Kidney epithelial cell (primary cell): ENCODE data around the gene MYO1B. TPM values are rescaled to one million over a fixed set of nuclear protein-coding genes. Genes with fewer than 3 reads are reported as not detected.

Experiments
- DNase-seq: peaks from one replicate; pipeline ENCODE4 v3.0.0-alpha.2; 2010; ENCODE audit warnings: low read depth
- H3K27me3 ChIP-seq: 2 replicates; pipeline ENCODE4 v1.6.0; 2011; ENCODE audit warnings: low read length; ENCODE audit not compliant: control insufficient read depth, insufficient read depth
- H3K36me3 ChIP-seq: 2 replicates; pipeline ENCODE4 v1.5.1; 2011; ENCODE audit warnings: low read length; ENCODE audit not compliant: control insufficient read depth, insufficient read depth
- H3K4me3 ChIP-seq: 2 replicates; pipeline ENCODE4 v1.5.1; 2011; ENCODE audit warnings: low read depth, mild to moderate bottlenecking, control low read depth, low read length
- total RNA-seq: library from RNA; depleted of rRNA; stranded (reverse); fragments of >200 nt; gene quantifications from 2 replicates; pipeline ENCODE4 v1.2.3, GENCODE V29; 2015
- TF ChIP-seq, protein P1 (sequence below): IDR thresholded peaks from 2 replicates; pipeline ENCODE4 v1.5.1; 2011; ENCODE audit warnings: mild to moderate bottlenecking, moderate library complexity, low read length, control low read depth, inconsistent platforms; ENCODE audit not compliant: insufficient read depth, poor library complexity, severe bottlenecking

The MYO1B gene
- total RNA-seq, 1 donor from 2014 or later = 62.8 TPM

DNA sequence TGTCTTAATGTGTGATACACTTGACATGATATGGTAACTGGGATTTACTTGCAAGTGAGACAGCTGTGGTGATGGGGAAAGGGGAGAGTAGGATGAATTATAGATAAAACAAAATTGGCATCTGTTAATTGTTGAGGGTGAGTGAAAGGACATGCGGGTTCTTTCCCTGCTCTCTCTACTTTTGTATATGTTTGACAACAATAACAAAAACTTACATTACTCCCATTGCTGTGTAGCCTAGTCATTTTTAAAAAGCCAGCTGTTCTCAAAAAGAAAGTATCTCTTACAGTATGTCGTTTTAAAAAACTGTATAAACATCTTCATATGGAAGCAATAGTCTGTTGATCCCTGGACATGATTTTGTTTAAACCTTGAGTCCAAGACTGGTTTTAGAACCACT lies 117.6 kb downstream of the MYO1B start:
- Histone ChIP-seq H3K4me3 (no peak overlapping the region), H3K27me3 (no peaks in the 10 kb centered on the region), H3K36me3 (no peaks in the 10 kb centered on the region)
- no peak for DNase-seq
- TF ChIP-seq, protein P1, sequence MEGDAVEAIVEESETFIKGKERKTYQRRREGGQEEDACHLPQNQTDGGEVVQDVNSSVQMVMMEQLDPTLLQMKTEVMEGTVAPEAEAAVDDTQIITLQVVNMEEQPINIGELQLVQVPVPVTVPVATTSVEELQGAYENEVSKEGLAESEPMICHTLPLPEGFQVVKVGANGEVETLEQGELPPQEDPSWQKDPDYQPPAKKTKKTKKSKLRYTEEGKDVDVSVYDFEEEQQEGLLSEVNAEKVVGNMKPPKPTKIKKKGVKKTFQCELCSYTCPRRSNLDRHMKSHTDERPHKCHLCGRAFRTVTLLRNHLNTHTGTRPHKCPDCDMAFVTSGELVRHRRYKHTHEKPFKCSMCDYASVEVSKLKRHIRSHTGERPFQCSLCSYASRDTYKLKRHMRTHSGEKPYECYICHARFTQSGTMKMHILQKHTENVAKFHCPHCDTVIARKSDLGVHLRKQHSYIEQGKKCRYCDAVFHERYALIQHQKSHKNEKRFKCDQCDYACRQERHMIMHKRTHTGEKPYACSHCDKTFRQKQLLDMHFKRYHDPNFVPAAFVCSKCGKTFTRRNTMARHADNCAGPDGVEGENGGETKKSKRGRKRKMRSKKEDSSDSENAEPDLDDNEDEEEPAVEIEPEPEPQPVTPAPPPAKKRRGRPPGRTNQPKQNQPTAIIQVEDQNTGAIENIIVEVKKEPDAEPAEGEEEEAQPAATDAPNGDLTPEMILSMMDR = no peak

DNA sequence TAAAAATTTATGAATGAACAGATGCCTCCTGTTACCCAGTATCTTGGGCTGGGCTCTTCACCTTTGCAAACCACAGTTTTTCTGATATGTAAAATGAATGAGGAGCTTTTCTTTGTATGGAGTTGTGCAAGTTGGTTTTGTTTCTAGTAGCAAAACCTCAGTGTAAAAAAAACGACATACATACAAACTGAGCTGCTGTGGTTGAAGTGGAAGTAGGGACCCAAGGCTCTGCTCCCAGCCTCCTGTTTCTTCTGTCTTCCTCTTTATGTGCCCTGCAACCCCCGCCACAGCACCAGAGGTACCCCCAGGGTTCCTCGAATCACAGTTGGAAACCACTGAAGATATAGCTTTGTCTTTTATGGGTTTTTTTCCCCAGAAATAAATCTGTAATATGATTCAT lies 118.1 kb downstream of the MYO1B start:
- Histone ChIP-seq H3K36me3 (no peaks in the 10 kb centered on the region), H3K27me3 (no peaks in the 10 kb centered on the region), H3K4me3 (no peak overlapping the region)
- TF ChIP-seq, protein P1 = no peak
- DNase-seq = no peak

DNA sequence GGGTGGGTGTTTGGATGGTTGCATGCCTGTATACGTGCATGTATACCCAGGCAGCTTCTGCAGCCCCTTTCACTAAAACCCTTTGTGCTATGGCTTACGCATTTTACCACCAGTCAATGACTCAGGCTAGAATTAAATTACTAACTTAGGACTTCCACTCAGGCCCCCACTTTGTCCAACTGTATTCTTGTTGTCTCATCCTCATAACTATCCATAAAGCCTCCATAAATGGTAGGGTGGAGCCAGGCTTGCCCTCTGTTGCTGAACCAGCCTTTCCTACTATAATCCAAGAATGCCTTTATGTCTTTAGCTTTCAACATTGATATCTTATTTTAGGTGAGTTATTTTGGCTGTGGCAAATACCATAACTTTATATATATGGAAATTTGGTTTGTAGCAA lies 119.9 kb downstream of the MYO1B start:
- Histone ChIP-seq H3K36me3 (no peaks in the 10 kb centered on the region), H3K27me3 (no peaks in the 10 kb centered on the region)

DNA sequence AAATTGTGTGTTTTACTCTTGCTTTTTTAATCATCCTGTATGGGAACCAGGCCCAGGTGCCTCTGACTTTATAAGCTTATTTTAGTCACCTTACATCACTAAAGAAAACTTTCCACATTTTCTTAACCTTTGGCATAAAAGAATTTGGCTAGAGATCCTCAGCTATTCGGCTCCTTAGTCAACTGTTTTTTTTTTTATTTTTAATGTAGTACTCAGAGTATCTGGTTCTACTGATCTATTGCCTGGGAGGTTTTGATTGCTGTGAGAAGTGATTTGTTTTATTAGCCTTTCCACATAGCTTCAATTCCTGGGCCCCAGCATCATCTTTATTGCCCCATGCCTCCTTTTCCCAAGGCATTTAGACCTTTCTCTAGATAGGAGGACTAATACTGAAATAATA lies 121.0 kb downstream of the MYO1B start:
- no peak overlapping the region for H3K4me3 ChIP-seq
- TF ChIP-seq, protein P1 = no peak
- no peaks in the 10 kb centered on the region for H3K36me3 ChIP-seq
- DNase-seq = no peak
- no peaks in the 10 kb centered on the region for H3K27me3 ChIP-seq

More for the DNA sequence above, 119.9 kb downstream of the MYO1B start:
- no peak overlapping the region for H3K4me3 ChIP-seq
- no peak for DNase-seq
- TF ChIP-seq, protein P1 = no peak

DNA sequence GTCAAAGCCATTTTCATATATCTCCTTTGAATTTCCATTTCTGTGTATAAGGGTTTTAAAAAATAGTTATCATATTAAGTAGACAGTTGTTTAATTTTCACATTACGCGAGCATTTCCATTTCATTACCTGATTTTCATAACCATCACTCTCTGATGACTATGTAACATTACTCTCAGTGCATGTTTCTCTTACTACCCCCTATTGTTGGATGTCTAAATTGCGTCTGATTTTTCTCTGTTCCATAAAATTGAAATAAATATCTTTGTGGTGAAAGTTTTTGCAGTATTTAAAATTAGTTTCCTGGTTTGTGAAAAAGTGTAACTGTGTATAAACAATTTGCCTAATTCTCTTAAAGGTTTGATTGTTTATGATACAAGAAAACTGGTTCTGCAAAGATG lies 123.8 kb downstream of the MYO1B start:
- Histone ChIP-seq H3K36me3 (no peaks in the 10 kb centered on the region), H3K27me3 (no peaks in the 10 kb centered on the region), H3K4me3 (no peak overlapping the region)
- TF ChIP-seq, protein P1 = peak; percentile 35
- no peak for DNase-seq

DNA sequence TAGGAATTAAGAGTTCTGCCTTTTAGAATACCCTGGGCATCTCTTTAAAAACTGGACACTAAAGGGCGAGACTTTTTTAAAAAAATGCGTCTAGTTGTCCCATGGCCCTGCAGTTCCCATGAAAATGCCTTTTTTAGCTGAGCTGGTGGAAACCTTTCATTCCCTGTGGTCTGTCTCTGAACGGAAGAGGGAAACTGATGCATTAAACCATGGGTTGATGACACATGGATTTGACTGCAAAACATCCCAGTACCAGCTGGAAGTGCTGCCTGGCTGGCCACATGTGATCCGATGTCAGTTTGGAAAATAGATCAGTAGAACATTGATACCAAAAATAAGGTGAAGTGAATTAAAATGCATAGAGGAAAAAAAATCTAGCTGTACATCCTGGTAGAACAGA lies 129.2 kb downstream of the MYO1B start:
- Histone ChIP-seq H3K4me3 (no peak overlapping the region), H3K27me3 (no peaks in the 10 kb centered on the region), H3K36me3 (no peaks in the 10 kb centered on the region)
- TF ChIP-seq, protein P1 = no peak
- no peak for DNase-seq
